K562 (cell line): Measurements from ENCODE around the gene SOX18. TPM values are rescaled to one million over a fixed set of nuclear protein-coding genes. Genes with fewer than 3 reads are reported as not detected.

Source experiments
- CHD2 ChIP-seq: IDR thresholded peaks from 2 replicates; pipeline ENCODE4 v1.6.1; 2011; ENCODE audit warnings: low read depth, low read length
- DMBX1 ChIP-seq: fragments of 250-450 bp; sonication (Bioruptor Pico); IDR thresholded peaks from 2 replicates; pipeline ENCODE4 v1.8.0; 2022; ENCODE audit warnings: inconsistent platforms, mild to moderate bottlenecking, moderate library complexity, borderline replicate concordance
- DPF2 ChIP-seq: fragments of 450-650 bp; IDR thresholded peaks from 2 replicates; pipeline ENCODE4 v1.6.1; 2016
- HIVEP1 ChIP-seq: fragments of 250-450 bp; sonication (Bioruptor Pico); IDR thresholded peaks from 2 replicates; pipeline ENCODE4 v1.4.0; 2020; ENCODE audit warnings: mild to moderate bottlenecking
- HMBOX1 ChIP-seq: sonication (generic); IDR thresholded peaks from 2 replicates; pipeline ENCODE4 v1.6.1; 2016
- MAFK ChIP-seq: IDR thresholded peaks from 2 replicates; pipeline ENCODE4 v1.6.1; 2011; ENCODE audit warnings: low read length, improper control_type of control experiment
- NFRKB ChIP-seq: fragments of 450-650 bp; IDR thresholded peaks from 2 replicates; pipeline ENCODE4 v1.6.1; 2016; ENCODE audit warnings: low read depth
- STAG1 ChIP-seq: sonication (generic); formaldehyde crosslinking; IDR thresholded peaks from 2 replicates; pipeline ENCODE4 v1.5.0; 2020; ENCODE audit warnings: missing genetic modification reagents, borderline replicate concordance
- STAT5B ChIP-seq: fragments of 250-450 bp; sonication (Bioruptor Pico); IDR thresholded peaks from 2 replicates; pipeline ENCODE4 v1.8.0; 2021; ENCODE audit warnings: mild to moderate bottlenecking, inconsistent platforms
- ZNF695 ChIP-seq: fragments of 450-650 bp; formaldehyde crosslinking; IDR thresholded peaks from 2 replicates; pipeline ENCODE4 v1.4.0; 2020; ENCODE audit warnings: mild to moderate bottlenecking, moderate library complexity
- ZNF717 ChIP-seq: fragments of 250-450 bp; sonication (Bioruptor Pico); IDR thresholded peaks from 2 replicates; pipeline ENCODE4 v1.5.0; 2021
- ZNF76 ChIP-seq: fragments of 250-450 bp; sonication (Bioruptor Pico); IDR thresholded peaks from 2 replicates; pipeline ENCODE4 v1.4.0; 2020; ENCODE audit warnings: mild to moderate bottlenecking, moderate library complexity, borderline replicate concordance
- polyA plus RNA-seq, 8 experiments: library from polyadenylated mRNA; depleted of rRNA in 4 of 8; stranded (reverse) in 5 of 8; unstranded in 3 of 8; fragments of >200 nt; fragmentation: Nextera tagmentation in 2 of 8; fragmentation: Illumina TruSeq in 1 of 8; extraction: Ambion mirVana in 2 of 8; extraction: Trizol in 1 of 8; gene quantifications; 2 replicates each; pipeline versions ENCODE4 v1.2.1 to v1.2.3, GENCODE V29; 2011 to 2014; ENCODE audit warnings: inconsistent platforms in 1 of 8, missing spikeins in 1 of 8
- total RNA-seq, 7 experiments: library from RNA; depleted of rRNA in 6 of 7; stranded (reverse); fragments of >200 nt in 6 of 7; fragmentation: Illumina TruSeq in 2 of 7; extraction: Trizol in 2 of 7; gene quantifications; 2 replicates each; pipeline versions ENCODE4 v1.2.1 to v1.2.3, GENCODE V29; 2011 to 2021; ENCODE audit warnings: low replicate concordance in 1 of 7
- TF ChIP-seq, protein P1 (sequence below), 2 experiments: fragments of 450-650 bp; IDR thresholded peaks; 2 replicates each; pipeline ENCODE4 v1.6.1; 2016; ENCODE audit warnings: mild to moderate bottlenecking in 2 of 2, borderline replicate concordance in 1 of 2, low read depth in 1 of 2, moderate library complexity in 1 of 2
- TF ChIP-seq, protein P2 (sequence below): sonication (generic); formaldehyde crosslinking; IDR thresholded peaks from 2 replicates; pipeline ENCODE4 v1.8.0; 2023; ENCODE audit warnings: missing genetic modification reagents, mild to moderate bottlenecking, borderline replicate concordance

Gene SOX18
- total and polyA plus RNA-seq, 9 of the 15 experiments (the other 6 are each of a cell fraction or from before 2014, with no cell fraction given), result 0.15 to 19.8 (median 0.33) TPM

DNA sequence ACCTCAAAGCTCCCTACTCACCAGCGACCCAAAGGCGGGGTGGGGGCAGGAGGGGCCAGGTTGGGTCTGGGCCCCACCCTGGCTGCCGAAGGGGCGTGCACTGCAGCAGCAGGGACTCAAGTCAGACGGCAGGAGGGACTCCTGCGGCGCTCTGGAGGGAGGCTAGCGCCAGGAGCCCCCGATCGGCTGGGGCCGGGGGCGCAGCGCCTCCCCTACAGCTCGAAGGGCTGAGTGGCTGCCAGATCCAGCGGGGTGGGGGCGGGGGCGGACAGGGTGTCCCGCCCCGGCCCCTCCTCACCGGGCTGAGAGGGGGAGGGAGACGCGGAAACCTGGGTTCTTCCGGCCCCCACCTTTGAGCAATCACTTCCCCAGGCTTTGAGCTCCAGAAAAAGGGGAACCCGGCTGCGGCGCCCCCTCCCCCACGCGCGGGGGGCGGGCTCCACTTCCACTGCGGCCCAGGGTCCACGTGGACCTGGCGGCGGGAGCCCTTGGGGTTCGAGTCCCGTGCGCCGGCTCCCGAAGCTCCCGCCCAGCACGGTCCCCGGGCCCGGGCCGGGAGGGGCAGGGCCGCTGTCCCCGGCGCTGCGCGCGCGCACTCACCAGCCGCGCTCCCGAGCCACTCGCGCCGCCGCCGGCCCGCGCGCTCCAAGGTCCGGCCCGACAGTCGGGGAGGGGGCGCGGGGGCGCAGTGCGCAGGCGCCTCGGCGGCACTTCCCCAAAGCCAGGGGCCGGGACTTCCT, 30.0 kb upstream of the SOX18 start, which contains the start of gene RGS19 (continued):
- TF ChIP-seq DPF2, result peak; percentile 34; the same call in 1 of the 2 replicates
- TF ChIP-seq HIVEP1 (CRISPR knock-in tag), result no peak
- no peak for TF ChIP-seq HMBOX1
- TF ChIP-seq MAFK, result no peak
- TF ChIP-seq NFRKB, result no peak
- TF ChIP-seq, protein P1, sequence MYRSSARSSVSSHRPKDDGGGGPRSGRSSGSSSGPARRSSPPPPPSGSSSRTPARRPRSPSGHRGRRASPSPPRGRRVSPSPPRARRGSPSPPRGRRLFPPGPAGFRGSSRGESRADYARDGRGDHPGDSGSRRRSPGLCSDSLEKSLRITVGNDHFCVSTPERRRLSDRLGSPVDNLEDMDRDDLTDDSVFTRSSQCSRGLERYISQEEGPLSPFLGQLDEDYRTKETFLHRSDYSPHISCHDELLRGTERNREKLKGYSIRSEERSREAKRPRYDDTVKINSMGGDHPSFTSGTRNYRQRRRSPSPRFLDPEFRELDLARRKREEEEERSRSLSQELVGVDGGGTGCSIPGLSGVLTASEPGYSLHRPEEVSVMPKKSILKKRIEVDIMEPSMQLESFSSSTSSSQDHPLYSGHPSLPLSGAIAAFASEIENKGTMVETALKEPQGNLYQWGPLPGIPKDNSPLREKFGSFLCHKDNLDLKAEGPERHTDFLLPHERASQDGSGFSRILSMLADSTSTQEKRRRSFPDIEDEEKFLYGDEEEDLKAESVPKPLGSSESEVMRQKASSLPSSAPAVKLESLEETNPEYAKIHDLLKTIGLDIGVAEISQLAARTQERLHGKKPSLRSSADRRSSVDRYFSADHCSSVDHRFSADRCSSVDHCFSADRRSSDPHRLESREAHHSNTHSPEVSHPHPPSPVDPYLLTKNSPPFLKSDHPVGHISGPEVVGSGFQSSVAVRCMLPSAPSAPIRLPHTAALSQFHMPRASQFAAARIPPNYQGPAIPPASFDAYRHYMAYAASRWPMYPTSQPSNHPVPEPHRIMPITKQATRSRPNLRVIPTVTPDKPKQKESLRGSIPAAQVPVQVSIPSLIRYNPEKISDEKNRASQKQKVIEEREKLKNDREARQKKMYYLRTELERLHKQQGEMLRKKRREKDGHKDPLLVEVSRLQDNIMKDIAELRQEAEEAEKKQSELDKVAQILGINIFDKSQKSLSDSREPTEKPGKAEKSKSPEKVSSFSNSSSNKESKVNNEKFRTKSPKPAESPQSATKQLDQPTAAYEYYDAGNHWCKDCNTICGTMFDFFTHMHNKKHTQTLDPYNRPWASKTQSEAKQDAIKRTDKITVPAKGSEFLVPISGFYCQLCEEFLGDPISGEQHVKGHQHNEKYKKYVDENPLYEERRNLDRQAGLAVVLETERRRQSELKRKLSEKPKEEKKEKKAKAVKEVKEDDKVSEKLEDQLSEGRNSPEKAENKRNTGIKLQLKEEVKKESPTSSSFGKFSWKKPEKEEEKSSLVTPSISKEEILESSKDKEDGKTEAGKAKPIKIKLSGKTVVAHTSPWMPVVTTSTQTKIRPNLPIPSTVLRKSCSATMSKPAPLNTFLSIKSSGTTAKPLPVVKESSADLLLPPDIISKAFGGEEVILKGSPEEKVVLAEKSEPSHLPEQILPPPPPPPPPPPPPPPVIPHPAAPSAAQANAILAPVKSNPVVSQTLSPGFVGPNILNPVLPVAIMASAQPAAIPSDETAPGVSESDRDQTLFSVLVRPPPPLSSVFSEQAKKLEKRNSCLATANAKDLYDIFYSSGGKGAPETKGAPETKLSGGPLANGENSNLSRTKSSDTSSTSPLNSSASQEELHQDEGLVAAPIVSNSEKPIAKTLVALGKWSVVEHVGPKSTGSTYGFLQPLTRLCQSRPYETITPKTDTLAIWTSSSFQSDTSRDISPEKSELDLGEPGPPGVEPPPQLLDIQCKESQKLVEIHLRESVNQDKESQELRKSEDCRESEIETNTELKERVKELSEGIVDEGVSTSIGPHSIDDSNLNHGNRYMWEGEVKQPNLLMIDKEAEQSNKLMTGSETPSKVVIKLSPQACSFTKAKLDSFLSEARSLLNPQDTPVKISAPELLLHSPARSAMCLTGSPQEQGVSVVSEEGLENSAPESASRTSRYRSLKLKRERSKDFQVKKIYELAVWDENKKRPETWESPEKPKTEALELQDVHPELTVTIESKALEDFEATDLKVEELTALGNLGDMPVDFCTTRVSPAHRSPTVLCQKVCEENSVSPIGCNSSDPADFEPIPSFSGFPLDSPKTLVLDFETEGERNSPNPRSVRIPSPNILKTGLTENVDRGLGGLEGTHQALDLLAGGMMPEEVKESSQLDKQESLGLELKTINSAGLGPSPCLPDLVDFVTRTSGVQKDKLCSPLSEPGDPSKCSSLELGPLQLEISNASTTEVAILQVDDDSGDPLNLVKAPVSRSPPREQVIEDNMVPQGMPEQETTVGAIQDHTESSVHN (IDR thresholded peaks at IDR 0.05; ENCODE audit: borderline replicate concordance in 1 of 2, low read depth in 1 of 2), result no peak
- TF ChIP-seq ZNF76 (CRISPR knock-in tag), result no peak
- TF ChIP-seq ZNF695 (CRISPR knock-in tag), result no peak
- TF ChIP-seq, protein P2, sequence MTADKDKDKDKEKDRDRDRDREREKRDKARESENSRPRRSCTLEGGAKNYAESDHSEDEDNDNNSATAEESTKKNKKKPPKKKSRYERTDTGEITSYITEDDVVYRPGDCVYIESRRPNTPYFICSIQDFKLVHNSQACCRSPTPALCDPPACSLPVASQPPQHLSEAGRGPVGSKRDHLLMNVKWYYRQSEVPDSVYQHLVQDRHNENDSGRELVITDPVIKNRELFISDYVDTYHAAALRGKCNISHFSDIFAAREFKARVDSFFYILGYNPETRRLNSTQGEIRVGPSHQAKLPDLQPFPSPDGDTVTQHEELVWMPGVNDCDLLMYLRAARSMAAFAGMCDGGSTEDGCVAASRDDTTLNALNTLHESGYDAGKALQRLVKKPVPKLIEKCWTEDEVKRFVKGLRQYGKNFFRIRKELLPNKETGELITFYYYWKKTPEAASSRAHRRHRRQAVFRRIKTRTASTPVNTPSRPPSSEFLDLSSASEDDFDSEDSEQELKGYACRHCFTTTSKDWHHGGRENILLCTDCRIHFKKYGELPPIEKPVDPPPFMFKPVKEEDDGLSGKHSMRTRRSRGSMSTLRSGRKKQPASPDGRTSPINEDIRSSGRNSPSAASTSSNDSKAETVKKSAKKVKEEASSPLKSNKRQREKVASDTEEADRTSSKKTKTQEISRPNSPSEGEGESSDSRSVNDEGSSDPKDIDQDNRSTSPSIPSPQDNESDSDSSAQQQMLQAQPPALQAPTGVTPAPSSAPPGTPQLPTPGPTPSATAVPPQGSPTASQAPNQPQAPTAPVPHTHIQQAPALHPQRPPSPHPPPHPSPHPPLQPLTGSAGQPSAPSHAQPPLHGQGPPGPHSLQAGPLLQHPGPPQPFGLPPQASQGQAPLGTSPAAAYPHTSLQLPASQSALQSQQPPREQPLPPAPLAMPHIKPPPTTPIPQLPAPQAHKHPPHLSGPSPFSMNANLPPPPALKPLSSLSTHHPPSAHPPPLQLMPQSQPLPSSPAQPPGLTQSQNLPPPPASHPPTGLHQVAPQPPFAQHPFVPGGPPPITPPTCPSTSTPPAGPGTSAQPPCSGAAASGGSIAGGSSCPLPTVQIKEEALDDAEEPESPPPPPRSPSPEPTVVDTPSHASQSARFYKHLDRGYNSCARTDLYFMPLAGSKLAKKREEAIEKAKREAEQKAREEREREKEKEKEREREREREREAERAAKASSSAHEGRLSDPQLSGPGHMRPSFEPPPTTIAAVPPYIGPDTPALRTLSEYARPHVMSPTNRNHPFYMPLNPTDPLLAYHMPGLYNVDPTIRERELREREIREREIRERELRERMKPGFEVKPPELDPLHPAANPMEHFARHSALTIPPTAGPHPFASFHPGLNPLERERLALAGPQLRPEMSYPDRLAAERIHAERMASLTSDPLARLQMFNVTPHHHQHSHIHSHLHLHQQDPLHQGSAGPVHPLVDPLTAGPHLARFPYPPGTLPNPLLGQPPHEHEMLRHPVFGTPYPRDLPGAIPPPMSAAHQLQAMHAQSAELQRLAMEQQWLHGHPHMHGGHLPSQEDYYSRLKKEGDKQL, result no peak
- TF ChIP-seq DMBX1, result peak; percentile 34; the same call in 1 of the 2 replicates
- no peak for TF ChIP-seq STAG1 (CRISPR knock-in tag)
- TF ChIP-seq STAT5B (CRISPR knock-in tag), result no peak
- no peak for TF ChIP-seq ZNF717
- 0 out of 2 replicates have a peak, but pooled peaks have one; percentile 20 for TF ChIP-seq CHD2
